Suprapubic skin (tissue), 4 donors: ENCODE results near the gene PDE9A. TPM values are rescaled to one million over a fixed set of nuclear protein-coding genes. Genes with fewer than 3 reads are reported as not detected.
A peak's percentile ranks its signal among the peaks of the same experiment; 100 is the strongest.

Experiments
- DNase-seq, 2 donors: peaks; one replicate each; pipeline ENCODE4 v3.0.0-alpha.2; 2019; ENCODE audit warnings: low spot score in 2 of 2
- H3K27ac ChIP-seq: fragments of 200-600 bp; sonication (generic); one replicate; pipeline ENCODE4 v1.5.1; 2019
- H3K27me3 ChIP-seq: fragments of 200-600 bp; sonication (generic); one replicate; pipeline ENCODE4 v1.5.1; 2019
- H3K36me3 ChIP-seq: fragments of 200-600 bp; sonication (generic); one replicate; pipeline ENCODE4 v1.5.1; 2019
- H3K4me1 ChIP-seq: fragments of 200-600 bp; sonication (generic); one replicate; pipeline ENCODE4 v1.5.1; 2019
- H3K4me3 ChIP-seq: fragments of 200-600 bp; sonication (generic); one replicate; pipeline ENCODE4 v1.5.1; 2019; ENCODE audit warnings: mild to moderate bottlenecking
- H3K9me3 ChIP-seq: fragments of 200-600 bp; sonication (generic); one replicate; pipeline ENCODE4 v1.5.1; 2019
- EP300 ChIP-seq: sonication (generic); formaldehyde crosslinking; IDR thresholded peaks from one replicate; pipeline ENCODE4 v1.6.1; 2017; ENCODE audit warnings: antibody characterized with exemption
- POLR2A ChIP-seq, 2 donors: fragments of 450-650 bp; IDR thresholded peaks; one replicate each; pipeline ENCODE4 v1.6.1; 2017; ENCODE audit warnings: antibody characterized with exemption in 2 of 2, mild to moderate bottlenecking in 2 of 2, moderate library complexity in 2 of 2
- POLR2AphosphoS5 ChIP-seq, 3 donors: sonication (generic); formaldehyde crosslinking; IDR thresholded peaks; one replicate each; pipeline ENCODE4 v1.6.1; 2017; ENCODE audit warnings: antibody characterized with exemption in 3 of 3
- WGBS: methylation state at CpG from one replicate; pipeline ENCODE4 v1.1.5; 2018; 5-methylcytosine and 5-hydroxymethylcytosine counted together
- total RNA-seq, 4 donors: library from RNA; depleted of rRNA; stranded (reverse); fragments of >200 nt; gene quantifications; one replicate each; pipeline ENCODE4 v1.1.0, GENCODE V29; 2016
- TF ChIP-seq, protein P1 (sequence below), 2 donors: fragments of 200-600 bp in 1 of 2; fragments of 450-650 bp in 1 of 2; sonication (generic) in 1 of 2; IDR thresholded peaks; one replicate each; pipeline ENCODE4 v1.5.1; 2016 to 2019; ENCODE audit warnings: antibody characterized with exemption in 2 of 2, mild to moderate bottlenecking in 1 of 2, moderate library complexity in 1 of 2

Gene PDE9A
- total RNA-seq, 4 donors from 2014 or later: 4.5 to 12.0 (median 7.1) TPM

DNA sequence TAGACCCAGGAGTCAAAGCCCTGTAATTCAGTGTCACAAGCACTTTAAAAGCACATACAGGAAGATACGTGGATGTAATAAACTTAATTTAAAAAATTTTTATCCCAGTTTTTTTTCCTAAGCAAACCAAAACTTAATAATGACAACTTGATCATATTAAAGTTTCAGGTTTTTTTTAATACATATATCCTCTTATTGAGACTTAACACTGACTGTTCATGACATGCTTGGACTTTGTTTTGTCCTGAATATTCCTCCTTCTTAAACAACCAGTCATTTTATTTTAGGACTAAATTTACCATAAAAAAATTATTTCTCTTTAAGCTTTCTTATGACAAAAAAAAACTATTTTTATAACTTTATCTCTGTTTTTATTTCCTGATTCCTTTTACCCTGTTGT lies 161.8 kb downstream of the PDE9A start:
- H3K27me3 ChIP-seq: no peaks in the 10 kb centered on the region
- no peak for DNase-seq
- 90% methylated on average over 1 of the region's 1 CpG for WGBS
- no peaks in the 10 kb centered on the region for H3K36me3 ChIP-seq
- no peaks in the 10 kb centered on the region for H3K9me3 ChIP-seq
- peaks cover 13% of the 10 kb centered on the region for H3K4me1 ChIP-seq
- no peak overlapping the region for H3K27ac ChIP-seq
- TF ChIP-seq POLR2A (IDR thresholded peaks at IDR 0.05) (no peak), EP300 (no peak), POLR2AphosphoS5 (IDR thresholded peaks at IDR 0.05) (no peak)
- TF ChIP-seq, protein P1, sequence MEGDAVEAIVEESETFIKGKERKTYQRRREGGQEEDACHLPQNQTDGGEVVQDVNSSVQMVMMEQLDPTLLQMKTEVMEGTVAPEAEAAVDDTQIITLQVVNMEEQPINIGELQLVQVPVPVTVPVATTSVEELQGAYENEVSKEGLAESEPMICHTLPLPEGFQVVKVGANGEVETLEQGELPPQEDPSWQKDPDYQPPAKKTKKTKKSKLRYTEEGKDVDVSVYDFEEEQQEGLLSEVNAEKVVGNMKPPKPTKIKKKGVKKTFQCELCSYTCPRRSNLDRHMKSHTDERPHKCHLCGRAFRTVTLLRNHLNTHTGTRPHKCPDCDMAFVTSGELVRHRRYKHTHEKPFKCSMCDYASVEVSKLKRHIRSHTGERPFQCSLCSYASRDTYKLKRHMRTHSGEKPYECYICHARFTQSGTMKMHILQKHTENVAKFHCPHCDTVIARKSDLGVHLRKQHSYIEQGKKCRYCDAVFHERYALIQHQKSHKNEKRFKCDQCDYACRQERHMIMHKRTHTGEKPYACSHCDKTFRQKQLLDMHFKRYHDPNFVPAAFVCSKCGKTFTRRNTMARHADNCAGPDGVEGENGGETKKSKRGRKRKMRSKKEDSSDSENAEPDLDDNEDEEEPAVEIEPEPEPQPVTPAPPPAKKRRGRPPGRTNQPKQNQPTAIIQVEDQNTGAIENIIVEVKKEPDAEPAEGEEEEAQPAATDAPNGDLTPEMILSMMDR (IDR thresholded peaks at IDR 0.05): no peak
- H3K4me3 ChIP-seq: no peak overlapping the region

DNA sequence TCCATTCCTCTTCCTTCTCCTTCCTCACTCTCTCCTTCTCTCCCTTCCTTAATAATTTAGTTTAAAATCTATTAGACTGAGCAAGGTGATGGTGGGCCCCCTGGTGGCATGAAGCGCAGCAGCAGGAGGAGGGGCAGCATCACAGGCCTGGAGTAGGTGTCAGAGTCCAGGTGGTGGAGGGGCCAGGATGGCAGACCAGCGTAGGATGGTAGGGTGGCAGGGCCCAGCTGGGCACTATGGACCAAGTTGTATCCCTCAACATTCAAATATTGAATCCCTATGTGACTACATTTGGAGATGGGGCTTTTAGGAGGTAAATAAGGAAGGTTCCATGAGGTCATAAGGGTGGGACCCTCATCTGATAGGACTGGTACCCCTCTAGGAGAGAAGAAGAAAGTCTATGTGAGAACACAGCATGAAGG lies 164.9 kb downstream of the PDE9A start:
- 40% methylated on average over 2 of the region's 2 CpGs for WGBS
- Histone ChIP-seq H3K4me3 (no peak overlapping the region), H3K36me3 (no peaks in the 10 kb centered on the region), H3K4me1 (no peaks in the 10 kb centered on the region), H3K27me3 (no peaks in the 10 kb centered on the region), H3K27ac (no peak overlapping the region), H3K9me3 (no peaks in the 10 kb centered on the region)
- DNase-seq: peak in 1 of 2 donors; percentile 68
- TF ChIP-seq POLR2AphosphoS5 (IDR thresholded peaks at IDR 0.05) (no peak), POLR2A (IDR thresholded peaks at IDR 0.05) (no peak), EP300 (no peak)
- TF ChIP-seq, protein P1 (IDR thresholded peaks at IDR 0.05): peak; percentile 44 to 85

DNA sequence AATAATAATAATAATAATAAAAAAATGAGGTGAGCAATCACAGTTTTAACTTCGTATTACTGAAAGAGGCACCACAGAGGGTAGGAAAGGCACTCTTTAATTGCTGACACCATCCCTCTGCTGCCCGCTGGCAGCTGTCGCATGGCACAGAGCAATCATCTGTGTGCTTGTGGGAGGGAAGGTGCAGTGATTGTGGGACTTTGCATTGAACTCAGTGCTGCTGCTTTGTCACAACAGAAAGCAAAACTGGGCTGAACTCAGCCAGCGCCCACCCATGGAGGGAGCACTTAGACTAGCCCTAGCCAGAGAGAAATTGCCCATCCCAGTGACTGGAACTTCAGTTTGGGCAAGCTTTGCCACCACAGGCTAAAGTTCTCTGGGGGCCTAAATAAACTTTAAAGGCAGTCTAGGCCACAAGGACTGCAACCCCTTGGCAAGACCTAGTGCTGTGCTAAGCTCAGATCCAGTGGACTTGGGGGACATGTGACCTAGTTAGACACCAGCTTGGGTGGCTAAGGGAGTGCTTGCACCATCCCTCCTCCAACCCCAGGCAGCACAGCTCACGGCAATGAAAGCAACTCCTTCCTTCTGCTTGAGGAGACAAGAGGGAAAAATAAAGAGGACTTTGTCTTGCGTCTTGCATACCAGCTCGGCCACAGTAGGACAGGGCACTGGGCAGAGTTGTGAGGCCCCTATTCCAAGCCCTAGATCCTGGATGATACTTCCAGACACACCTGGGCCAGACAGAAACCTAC lies 166.6 kb downstream of the PDE9A start:
- Histone ChIP-seq H3K4me1 (no peaks in the 10 kb centered on the region), H3K36me3 (no peaks in the 10 kb centered on the region), H3K27ac (no peak overlapping the region), H3K4me3 (no peak overlapping the region), H3K27me3 (no peaks in the 10 kb centered on the region), H3K9me3 (no peaks in the 10 kb centered on the region)
- 94% methylated on average over 7 of the region's 7 CpGs for WGBS
- no peak for TF ChIP-seq POLR2AphosphoS5 (IDR thresholded peaks at IDR 0.05)
- no peak for TF ChIP-seq POLR2A (IDR thresholded peaks at IDR 0.05)
- TF ChIP-seq EP300: no peak
- TF ChIP-seq, protein P1 (IDR thresholded peaks at IDR 0.05): no peak
- DNase-seq: no peak

DNA sequence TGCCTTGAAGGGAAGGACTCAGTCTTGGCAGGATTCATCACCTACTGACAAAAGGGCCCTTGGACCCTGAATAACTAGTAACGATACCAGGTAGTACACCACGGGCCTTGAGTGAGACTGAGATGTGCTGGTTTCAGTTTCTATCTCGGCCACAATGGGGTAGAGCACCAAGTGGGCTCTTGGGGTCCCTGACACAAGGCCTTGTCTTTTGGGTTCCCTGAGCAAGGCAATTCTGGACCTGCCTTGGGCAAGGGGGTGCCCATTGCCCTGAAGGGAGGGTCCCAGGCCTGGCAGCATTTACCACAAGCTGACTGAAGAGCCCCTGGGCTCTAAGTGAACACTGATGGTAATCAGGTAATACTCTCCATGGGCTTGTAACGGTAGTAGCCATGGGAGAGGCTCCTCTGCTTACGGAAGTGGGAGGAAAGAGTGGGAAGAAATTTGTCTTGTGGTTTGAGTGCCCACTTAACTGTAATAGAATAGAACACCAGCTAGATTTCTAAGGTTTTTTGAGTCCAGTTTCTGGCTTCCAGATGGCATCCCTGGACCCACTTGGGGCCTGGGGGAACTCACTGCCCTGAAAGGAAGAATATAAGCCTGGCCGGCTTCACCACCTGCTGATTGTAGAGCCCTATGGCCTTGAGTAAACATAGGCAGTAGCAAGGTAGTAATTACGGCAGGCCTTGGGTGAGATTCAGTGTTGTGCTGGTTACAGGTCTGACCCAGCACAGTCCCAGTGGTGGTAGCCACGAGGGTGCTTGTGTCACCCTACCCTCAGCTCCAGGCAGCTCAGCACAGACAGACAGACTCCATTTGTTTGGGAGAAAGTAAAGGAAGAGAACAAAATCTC lies 167.4 kb downstream of the PDE9A start:
- H3K27ac ChIP-seq: no peak overlapping the region
- H3K36me3 ChIP-seq: no peaks in the 10 kb centered on the region
- H3K9me3 ChIP-seq: no peaks in the 10 kb centered on the region
- DNase-seq: no peak
- no peaks in the 10 kb centered on the region for H3K27me3 ChIP-seq
- WGBS: 100% methylated on average over 4 of the region's 8 CpGs
- no peaks in the 10 kb centered on the region for H3K4me1 ChIP-seq
- no peak overlapping the region for H3K4me3 ChIP-seq
- TF ChIP-seq EP300: no peak
- no peak for TF ChIP-seq POLR2A (IDR thresholded peaks at IDR 0.05)
- TF ChIP-seq, protein P1 (IDR thresholded peaks at IDR 0.05): no peak
- TF ChIP-seq POLR2AphosphoS5 (IDR thresholded peaks at IDR 0.05): no peak

Other genes starting within 250 kb of the PDE9A start
- 1 to 10 TPM in 1 of 4 donors, under 1 TPM in 2, not detected in 1; 0.36 to 1.0 (median 0.47) TPM for gene UBASH3A, start 249.7 kb upstream of the PDE9A start, total RNA-seq
- gene RSPH1, start 157.4 kb upstream of the PDE9A start, total RNA-seq: 1 to 10 TPM in 3 of 4 donors, under 1 TPM in 1; 0.81 to 3.2 (median 2.0) TPM
- 10 to 100 TPM; 10.2 to 23.1 (median 19.6) TPM for gene SLC37A1, start 139.8 kb upstream of the PDE9A start, total RNA-seq
- 10 to 100 TPM; 10.1 to 18.7 (median 14.1) TPM for gene WDR4, start 225.9 kb downstream of the PDE9A start, total RNA-seq
- 10 to 100 TPM; 44.1 to 69.3 (median 60.0) TPM for gene NDUFV3, start 239.7 kb downstream of the PDE9A start, total RNA-seq